IMR-90 (cell line): Measurements from ENCODE around the gene OR6S1. TPM values are rescaled to one million over a fixed set of nuclear protein-coding genes. Genes with fewer than 3 reads are reported as not detected.

Experiments used
- ATAC-seq: fragments of 200-7000 bp; cut with Tn5 transposase; 2 replicates; pipeline ENCODE4 v1.9.1; 2020; ENCODE audit warnings: low read depth, mild to moderate bottlenecking, moderate library complexity
- BruUV-seq: library from RNA; stranded (reverse); fragments of 400-500 nt; replicated peaks from 2 replicates; lab custom pipeline; 2021; lab: Mats Ljungman, UMichigan
- CTCF ChIA-PET: fragments of 300-600 bp; formaldehyde crosslinking; extraction: SDS; loops from one replicate; lab custom pipeline; 2021; ENCODE audit warnings: antibody characterized with exemption; lab: Yijun Ruan, JAX
- POLR2A ChIA-PET: fragments of 300-600 bp; sonication (Branson Sonifier 250); formaldehyde crosslinking; loops from one replicate; lab custom pipeline; 2022; ENCODE audit warnings: antibody characterized with exemption; ENCODE audit not compliant: unreplicated experiment; lab: Charles Lee
- DNase-seq: peaks from one replicate; pipeline ENCODE4 v3.0.0; 2013
- H2AFZ ChIP-seq: replicated peaks from 2 replicates; pipeline ENCODE3; 2013; ENCODE audit warnings: low read length, mild to moderate bottlenecking; ENCODE audit not compliant: poor library complexity
- H2AK5ac ChIP-seq: 2 replicates; pipeline ENCODE4 v1.6.1; 2013; ENCODE audit warnings: low read depth, low read length, inconsistent platforms
- H2AK9ac ChIP-seq: replicated peaks from 2 replicates; pipeline ENCODE3; 2013; ENCODE audit warnings: mild to moderate bottlenecking, low read depth, low read length, moderate library complexity; ENCODE audit not compliant: poor library complexity
- H2BK120ac ChIP-seq: 2 replicates; pipeline ENCODE4 v1.6.1; 2013; ENCODE audit warnings: low read depth, low read length, inconsistent platforms
- H2BK15ac ChIP-seq: 3 replicates; pipeline ENCODE4 v1.6.1; 2013; ENCODE audit warnings: low read depth, low read length, inconsistent platforms
- H2BK20ac ChIP-seq: 2 replicates; pipeline ENCODE4 v1.6.1; 2013; ENCODE audit warnings: low read depth, mild to moderate bottlenecking, inconsistent platforms, low read length, moderate library complexity
- H2BK5ac ChIP-seq: 2 replicates; pipeline ENCODE4 v1.6.1; 2013; ENCODE audit warnings: mild to moderate bottlenecking, low read depth, low read length, inconsistent platforms; ENCODE audit not compliant: poor library complexity, severe bottlenecking
- H3K14ac ChIP-seq: replicated peaks from 2 replicates; pipeline ENCODE4 v1.6.1; 2013; ENCODE audit warnings: low read depth, low read length, inconsistent platforms
- H3K18ac ChIP-seq: 2 replicates; pipeline ENCODE4 v1.6.1; 2013; ENCODE audit warnings: low read depth, low read length, control low read depth
- H3K23ac ChIP-seq: 2 replicates; pipeline ENCODE4 v1.6.1; 2013; ENCODE audit warnings: low read depth, low read length, inconsistent platforms
- H3K27ac ChIP-seq: 2 replicates; pipeline ENCODE4 v1.5.1; 2013; ENCODE audit warnings: mild to moderate bottlenecking, control low read depth, low read length; ENCODE audit not compliant: insufficient read depth
- H3K27me3 ChIP-seq: 2 replicates; pipeline ENCODE4 v1.6.1; 2013; ENCODE audit warnings: low read length; ENCODE audit not compliant: control insufficient read depth, insufficient read depth
- H3K36me3 ChIP-seq: 2 replicates; pipeline ENCODE4 v1.6.1; 2013; ENCODE audit warnings: low read length, mixed read lengths; ENCODE audit not compliant: control insufficient read depth, insufficient read depth
- H3K4ac ChIP-seq: 2 replicates; pipeline ENCODE4 v1.6.1; 2013; ENCODE audit warnings: low read depth, low read length, inconsistent platforms
- H3K4me1 ChIP-seq: 2 replicates; pipeline ENCODE4 v1.6.1; 2013; ENCODE audit warnings: low read length, mixed read lengths; ENCODE audit not compliant: control insufficient read depth, insufficient read depth
- H3K4me2 ChIP-seq: 2 replicates; pipeline ENCODE4 v1.6.1; 2013; ENCODE audit warnings: low read depth, mild to moderate bottlenecking, control low read depth, low read length, moderate library complexity
- H3K4me3 ChIP-seq: 2 replicates; pipeline ENCODE4 v1.5.1; 2013; ENCODE audit warnings: low read depth, mild to moderate bottlenecking, control low read depth, low read length, moderate library complexity; ENCODE audit not compliant: insufficient read depth
- H3K56ac ChIP-seq: 2 replicates; pipeline ENCODE4 v1.6.1; 2013; ENCODE audit warnings: low read length, inconsistent platforms; ENCODE audit not compliant: insufficient read depth; ENCODE audit errors: extremely low read depth
- H3K79me1 ChIP-seq, 2 experiments: 2 replicates each; pipeline ENCODE4 v1.6.1; 2013; ENCODE audit warnings: low read length in 2 of 2, inconsistent platforms in 1 of 2, low read depth in 1 of 2
- H3K9ac ChIP-seq: 2 replicates; pipeline ENCODE4 v1.6.1; 2013; ENCODE audit warnings: low read depth, low read length, control low read depth
- H3K9me1 ChIP-seq: 2 replicates; pipeline ENCODE4 v1.6.1; 2013; ENCODE audit warnings: low read length, inconsistent platforms; ENCODE audit not compliant: insufficient read depth
- H3K9me3 ChIP-seq: 2 replicates; pipeline ENCODE4 v1.6.1; 2013; ENCODE audit warnings: low read length; ENCODE audit not compliant: control insufficient read depth, insufficient read depth
- H4K20me1 ChIP-seq: 2 replicates; pipeline ENCODE4 v1.6.1; 2013; ENCODE audit warnings: low read length, inconsistent platforms; ENCODE audit not compliant: insufficient read depth
- H4K5ac ChIP-seq: 2 replicates; pipeline ENCODE4 v1.6.1; 2013; ENCODE audit warnings: mild to moderate bottlenecking, low read depth, low read length, control low read depth
- H4K8ac ChIP-seq, 2 experiments: 2 replicates each; pipeline ENCODE4 v1.6.1; 2013; ENCODE audit warnings: low read depth in 2 of 2, low read length in 2 of 2, control low read depth in 1 of 2, inconsistent platforms in 1 of 2
- H4K91ac ChIP-seq: 2 replicates; pipeline ENCODE4 v1.6.1; 2013; ENCODE audit warnings: low read depth, low read length, inconsistent platforms; ENCODE audit not compliant: insufficient read depth
- BHLHE40 ChIP-seq: fragments of 150-350 bp; IDR thresholded peaks from 2 replicates; pipeline ENCODE4 v1.6.1; 2016; ENCODE audit warnings: mild to moderate bottlenecking, low read depth, low read length
- CEBPB ChIP-seq: IDR thresholded peaks from 2 replicates; pipeline ENCODE4 v1.6.1; 2012; ENCODE audit warnings: low read depth, low read length, improper control_type of control experiment
- MAFK ChIP-seq: IDR thresholded peaks from 2 replicates; pipeline ENCODE4 v1.6.1; 2012; ENCODE audit warnings: low read depth, low read length, improper control_type of control experiment
- MAZ ChIP-seq: IDR thresholded peaks from 2 replicates; pipeline ENCODE4 v1.6.1; 2012; ENCODE audit warnings: low read depth, mild to moderate bottlenecking, low read length, improper control_type of control experiment, moderate library complexity, borderline replicate concordance
- NFE2L2 ChIP-seq: fragments of 150-350 bp; IDR thresholded peaks from 2 replicates; pipeline ENCODE4 v1.6.1; 2016; ENCODE audit warnings: low read depth, mild to moderate bottlenecking, low read length
- POLR2A ChIP-seq: IDR thresholded peaks from 2 replicates; pipeline ENCODE4 v1.6.1; 2012; ENCODE audit warnings: mild to moderate bottlenecking, low read depth, low read length
- RCOR1 ChIP-seq: IDR thresholded peaks from 2 replicates; pipeline ENCODE4 v1.6.1; 2012; ENCODE audit warnings: mild to moderate bottlenecking, low read length, improper control_type of control experiment; ENCODE audit not compliant: insufficient replicate concordance
- RFX5 ChIP-seq: IDR thresholded peaks from 2 replicates; pipeline ENCODE4 v1.8.0; 2012; ENCODE audit warnings: low read depth, mild to moderate bottlenecking, low read length, moderate library complexity
- USF2 ChIP-seq: fragments of 150-350 bp; IDR thresholded peaks from 2 replicates; pipeline ENCODE4 v1.6.1; 2017; ENCODE audit warnings: mild to moderate bottlenecking, antibody characterized with exemption, low read length, low read depth
- WGBS, 2 experiments: methylation state at CpG; one replicate each; pipeline versions ENCODE4 v1.1.5 to v1.1.7; 2013; ENCODE audit warnings: missing lambda C conversion rate in 2 of 2; ENCODE audit not compliant: insufficient read length in 1 of 2; ENCODE audit errors: extremely low coverage in 2 of 2; 5-methylcytosine and 5-hydroxymethylcytosine counted together
- dilution Hi-C: fragments of 300-500 bp; cut with HindIII; formaldehyde crosslinking; loops from one replicate; pipeline ENCODE4 v1.14.3; 2018; ENCODE audit warnings: low sequenced_read_pairs; ENCODE audit not compliant: unreplicated experiment
- in situ Hi-C: fragments of 300-500 bp; cut with MboI; formaldehyde crosslinking; loops from 3 replicates; pipeline ENCODE4 v1.14.3; 2019; ENCODE audit warnings: low sequenced_read_pairs, inconsistent platforms, mixed read lengths
- intact Hi-C: fragments of 100-400 bp; cut with micrococcal nuclease; formaldehyde crosslinking; loops from 2 replicates; pipeline ENCODE4 v1.10.0; 2022
- polyA plus RNA-seq, 3 experiments: library from polyadenylated mRNA; depleted of rRNA; stranded (reverse); fragments of >200 nt; gene quantifications; 2 replicates each; pipeline ENCODE4 v1.2.3, GENCODE V29; 2012; ENCODE audit warnings: low replicate concordance in 1 of 3
- total RNA-seq: library from RNA; depleted of rRNA; stranded (reverse); fragments of >200 nt; gene quantifications from 2 replicates; pipeline ENCODE4 v1.2.3, GENCODE V29; 2012
- TF ChIP-seq, protein P1 (sequence below): conservative IDR thresholded peaks from 2 replicates; pipeline ENCODE4 v1.5.1; 2012; ENCODE audit warnings: mild to moderate bottlenecking, low read depth, low read length, improper control_type of control experiment
- TF ChIP-seq, protein P2 (sequence below): fragments of 150-350 bp; IDR thresholded peaks from 2 replicates; pipeline ENCODE4 v1.6.1; 2016; ENCODE audit warnings: low read depth, mild to moderate bottlenecking, low read length, moderate library complexity, borderline replicate concordance

The OR6S1 gene
- total and polyA plus RNA-seq, 2 of the 4 experiments (the other 2 are of a cell fraction): not detected

- Histone ChIP-seq H2AK9ac (no peak overlapping the region), H3K9me3 (no peaks in the 10 kb centered on the region), H3K9me1 (no peaks in the 10 kb centered on the region), H3K56ac (no peak overlapping the region), H4K8ac (no peak overlapping the region), H3K79me1 (no peaks in the 10 kb centered on the region), H3K27ac (no peak overlapping the region), H3K18ac (no peak overlapping the region), H3K36me3 (no peaks in the 10 kb centered on the region), H3K4me3 (no peak overlapping the region), H3K4me2 (no peak overlapping the region), H3K4ac (no peak overlapping the region), H3K27me3 (peaks cover 3% of the 10 kb centered on the region), H4K5ac (no peak overlapping the region), H2BK5ac (no peak overlapping the region), H2BK20ac (no peak overlapping the region), H2AFZ (no peak overlapping the region), H3K23ac (no peak overlapping the region), H2AK5ac (no peak overlapping the region), H2BK15ac (no peak overlapping the region), H3K9ac (no peak overlapping the region), H3K14ac (no peak overlapping the region), H4K91ac (no peak overlapping the region), H2BK120ac (no peak overlapping the region), H4K20me1 (peaks cover 7% of the 10 kb centered on the region), H3K4me1 (no peaks in the 10 kb centered on the region)
- dilution Hi-C loops: no loop called here
- intact Hi-C loops: no loop called here
- in situ Hi-C loops: no loop called here
- BruUV-seq: no TSS peak
- CTCF ChIA-PET: no interaction called here
- TF ChIP-seq BHLHE40 (no peak), NFE2L2 (no peak), USF2 (no peak), MAZ (no peak), RCOR1 (no peak), CEBPB (no peak), POLR2A (no peak), RFX5 (no peak), MAFK (no peak)
- TF ChIP-seq, protein P1, sequence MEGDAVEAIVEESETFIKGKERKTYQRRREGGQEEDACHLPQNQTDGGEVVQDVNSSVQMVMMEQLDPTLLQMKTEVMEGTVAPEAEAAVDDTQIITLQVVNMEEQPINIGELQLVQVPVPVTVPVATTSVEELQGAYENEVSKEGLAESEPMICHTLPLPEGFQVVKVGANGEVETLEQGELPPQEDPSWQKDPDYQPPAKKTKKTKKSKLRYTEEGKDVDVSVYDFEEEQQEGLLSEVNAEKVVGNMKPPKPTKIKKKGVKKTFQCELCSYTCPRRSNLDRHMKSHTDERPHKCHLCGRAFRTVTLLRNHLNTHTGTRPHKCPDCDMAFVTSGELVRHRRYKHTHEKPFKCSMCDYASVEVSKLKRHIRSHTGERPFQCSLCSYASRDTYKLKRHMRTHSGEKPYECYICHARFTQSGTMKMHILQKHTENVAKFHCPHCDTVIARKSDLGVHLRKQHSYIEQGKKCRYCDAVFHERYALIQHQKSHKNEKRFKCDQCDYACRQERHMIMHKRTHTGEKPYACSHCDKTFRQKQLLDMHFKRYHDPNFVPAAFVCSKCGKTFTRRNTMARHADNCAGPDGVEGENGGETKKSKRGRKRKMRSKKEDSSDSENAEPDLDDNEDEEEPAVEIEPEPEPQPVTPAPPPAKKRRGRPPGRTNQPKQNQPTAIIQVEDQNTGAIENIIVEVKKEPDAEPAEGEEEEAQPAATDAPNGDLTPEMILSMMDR: no peak
- TF ChIP-seq, protein P2, sequence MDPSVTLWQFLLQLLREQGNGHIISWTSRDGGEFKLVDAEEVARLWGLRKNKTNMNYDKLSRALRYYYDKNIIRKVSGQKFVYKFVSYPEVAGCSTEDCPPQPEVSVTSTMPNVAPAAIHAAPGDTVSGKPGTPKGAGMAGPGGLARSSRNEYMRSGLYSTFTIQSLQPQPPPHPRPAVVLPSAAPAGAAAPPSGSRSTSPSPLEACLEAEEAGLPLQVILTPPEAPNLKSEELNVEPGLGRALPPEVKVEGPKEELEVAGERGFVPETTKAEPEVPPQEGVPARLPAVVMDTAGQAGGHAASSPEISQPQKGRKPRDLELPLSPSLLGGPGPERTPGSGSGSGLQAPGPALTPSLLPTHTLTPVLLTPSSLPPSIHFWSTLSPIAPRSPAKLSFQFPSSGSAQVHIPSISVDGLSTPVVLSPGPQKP: no peak
- 76% methylated on average over 4 of the region's 12 CpGs; no CpG with 5 or more reads in 1 of the 2 experiments for WGBS, 2 experiments
- ATAC-seq: no peak
- POLR2A ChIA-PET: no interaction called here
- no peak for DNase-seq
These were observed 24.1 kb downstream of the OR6S1 start for GRCh38 chr14:20617138-20618003.
